AG09309 (cell line): ENCODE measurements around the gene TMEM242.
A peak's percentile ranks its signal among the peaks of the same experiment; 100 is the strongest.

Experiments
- DNase-seq: peaks from one replicate; pipeline ENCODE4 v3.0.0-alpha.2; 2010; ENCODE audit warnings: low read depth
- H3K4me3 ChIP-seq: 2 replicates; pipeline ENCODE4 v1.5.1; 2011; ENCODE audit warnings: mild to moderate bottlenecking, low read depth, low read length, moderate library complexity; ENCODE audit not compliant: control insufficient read depth
- CTCF ChIP-seq: IDR thresholded peaks from 2 replicates; pipeline ENCODE4 v1.5.1; 2011; ENCODE audit warnings: mild to moderate bottlenecking, low read depth, low read length, inconsistent platforms; ENCODE audit not compliant: insufficient read depth, control insufficient read depth; ENCODE audit errors: missing control alignments

TMEM242 gene

DNA sequence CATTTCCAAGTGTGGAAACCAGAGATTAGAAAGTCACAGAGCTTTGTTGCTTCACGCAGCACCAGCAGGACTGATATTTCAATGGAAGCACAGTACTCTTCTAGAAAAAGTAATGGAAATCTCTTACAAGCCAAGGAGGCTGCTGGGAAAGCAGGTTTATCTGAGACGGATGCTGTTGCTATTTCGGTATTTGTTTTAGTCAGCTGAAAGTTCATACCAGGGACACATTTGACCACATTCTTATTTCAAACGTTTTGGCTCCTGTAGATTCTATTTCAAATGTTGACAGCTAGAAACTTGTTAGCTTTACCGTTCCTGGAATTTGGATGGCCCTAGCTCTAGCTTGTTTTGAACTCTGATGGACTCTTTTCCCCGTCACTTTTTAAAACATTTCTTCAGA lies 3.7 kb upstream of the TMEM242 start:
- no peak for TF ChIP-seq CTCF
- H3K4me3 ChIP-seq, result no peak overlapping the region
- DNase-seq, result no peak

- TF ChIP-seq CTCF, result no peak
- no peak overlapping the region for H3K4me3 ChIP-seq
- DNase-seq, result no peak
Measured at GRCh38 chr6:157325069-157325805, 1.9 kb upstream of the TMEM242 start.

DNA sequence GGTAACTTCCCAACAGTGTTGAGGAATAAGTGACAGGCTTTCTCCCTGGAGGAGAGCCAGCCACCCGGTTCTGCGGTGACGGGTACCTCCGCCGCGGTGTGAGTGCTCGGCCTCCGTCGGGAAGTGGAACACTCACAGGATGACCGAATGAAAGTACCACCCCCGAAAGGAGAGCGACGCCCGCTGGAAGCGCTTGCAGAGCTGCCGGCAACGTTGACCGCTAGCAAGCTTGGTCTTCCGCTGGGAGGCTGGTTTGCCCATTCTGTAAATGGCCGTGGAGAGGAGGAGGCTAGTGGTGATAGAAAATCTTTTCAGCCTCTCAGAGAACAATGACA lies 614 bp upstream of the TMEM242 start:
- peak overlapping the region; percentile 59 for H3K4me3 ChIP-seq
- peak; percentile 29 for TF ChIP-seq CTCF
- DNase-seq, result peak; percentile 41

- peak; percentile 31 for DNase-seq
Measured at GRCh38 chr6:157322792-157323254, 496 bp downstream of the TMEM242 start.

DNA sequence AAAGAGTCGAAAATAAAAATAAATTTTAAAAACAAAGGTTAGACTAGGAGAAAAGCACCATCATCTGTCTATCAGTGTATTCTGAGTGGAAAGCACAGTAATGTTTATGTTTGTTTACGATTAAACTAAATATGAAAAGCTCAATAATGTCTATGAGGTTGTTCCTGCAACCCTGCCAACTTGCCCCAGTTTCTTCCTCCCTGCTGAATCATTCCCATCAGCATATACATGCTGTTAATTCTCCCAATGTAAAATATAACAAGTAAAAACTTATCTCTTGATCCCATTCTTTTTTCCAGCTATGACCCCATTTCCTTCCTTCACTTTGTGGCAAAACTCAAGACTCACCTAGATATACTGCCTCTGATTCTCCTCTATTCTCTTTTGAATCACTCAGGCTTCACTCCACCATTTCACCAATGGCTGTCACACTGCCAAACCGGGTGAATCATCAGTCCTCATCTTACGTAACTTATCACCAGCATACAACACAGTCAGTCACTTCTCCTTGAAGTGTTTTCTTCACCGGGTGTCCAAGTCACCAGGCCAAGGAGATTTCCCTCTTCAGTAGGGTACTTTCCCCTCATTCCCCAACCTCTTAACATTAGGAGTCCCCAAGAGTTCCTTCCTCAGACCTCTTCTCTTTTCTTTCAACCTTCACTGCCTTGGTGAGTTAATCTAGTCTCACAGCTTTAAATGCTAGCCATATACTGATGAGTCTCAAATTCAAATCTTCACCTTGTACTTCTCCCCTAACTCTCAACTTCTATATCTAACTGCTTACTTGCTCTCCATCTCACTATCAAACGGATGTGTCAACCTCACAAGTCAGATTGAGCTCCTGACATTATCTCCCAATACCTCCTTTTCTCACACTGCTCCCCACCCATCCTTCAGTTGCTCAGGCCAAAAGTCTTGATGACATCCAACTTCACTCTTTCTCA lies 6.2 kb downstream of the TMEM242 start:
- DNase-seq, result peak; percentile 71
- H3K4me3 ChIP-seq, result no peak overlapping the region
- no peak for TF ChIP-seq CTCF

More at GRCh38 chr6:157322792-157323254, 496 bp downstream of the TMEM242 start:
- no peak for TF ChIP-seq CTCF
- H3K4me3 ChIP-seq, result peak overlapping the region; percentile 59

DNA sequence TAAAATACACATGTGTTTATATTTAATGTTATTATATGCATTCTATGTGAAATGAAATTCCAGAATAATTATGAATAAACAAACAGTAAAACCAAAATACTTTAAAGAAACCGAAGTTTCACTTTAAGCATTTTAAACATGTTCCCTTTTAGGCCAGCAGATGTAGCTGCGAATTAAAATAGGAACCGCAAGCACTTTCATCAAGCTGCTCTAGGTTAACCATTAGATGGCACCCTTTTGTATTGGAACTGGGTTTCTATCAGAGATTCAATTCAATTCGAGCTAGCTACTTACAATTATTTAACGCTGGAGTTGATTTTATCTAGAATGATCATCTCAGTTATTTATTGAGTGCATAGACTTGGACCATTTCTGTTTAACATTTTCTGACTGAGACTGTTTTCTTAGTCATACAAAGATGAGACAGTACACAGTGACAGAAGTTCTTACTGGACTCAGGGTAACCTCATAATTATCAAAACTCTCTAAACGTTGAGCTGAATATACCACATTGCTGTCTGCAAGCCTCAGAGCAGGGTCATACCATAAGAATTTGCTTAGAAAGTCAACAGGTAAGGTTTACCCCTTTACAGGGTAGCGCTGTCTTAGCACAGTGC lies 8.5 kb downstream of the TMEM242 start:
- H3K4me3 ChIP-seq, result no peak overlapping the region
- peak; percentile 59 for DNase-seq
- peak; percentile 84 for TF ChIP-seq CTCF
